ENCODE data around the gene MAD2L1BP. TPM values are rescaled to one million over a fixed set of nuclear protein-coding genes. Genes with fewer than 3 reads are reported as not detected.

Gene MAD2L1BP
- polyA plus RNA-seq, 1 of the 3 experiments (the other 2 are of a cell fraction), result 30.9 TPM

- Histone ChIP-seq H4K20me1 (ENCODE audit: insufficient read depth) (peaks cover 37% of the 10 kb centered on the region), H3K9me3 (no peaks in the 10 kb centered on the region), H3K4me1 (ENCODE audit: control insufficient read depth in 1 of 2, insufficient read depth in 2 of 2, low read depth in 1 of 2, low read length in 1 of 2) (peaks cover 0 to 5% of the 10 kb centered on the region in 2 experiments; a peak in 1 of 4 replicates), H2AFZ (ENCODE audit: low read depth) (no peak overlapping the region), H3K36me3 (replicated peaks in 1 of 2; ENCODE audit: control insufficient read depth in 1 of 2, insufficient read depth in 2 of 2, low read length in 1 of 2) (peaks cover 25 to 62% of the 10 kb centered on the region in 2 experiments), H3K27me3 (ENCODE audit: insufficient read depth) (no peaks in the 10 kb centered on the region), H3K4me2 (no peak overlapping the region), H3K27ac (ENCODE audit: low read depth in 2 of 2, low read length in 1 of 2) (no peak overlapping the region), H3K9me2 (no peaks in the 10 kb centered on the region), H3K4me3 (ENCODE audit: low read depth in 2 of 2, low read length in 1 of 2) (no peak overlapping the region), H3K9ac (no peak overlapping the region), H3F3A (replicated peaks; ENCODE audit: insufficient read depth) (no peaks in the 10 kb centered on the region), H3K79me2 (ENCODE audit: insufficient read depth) (peaks cover 50% of the 10 kb centered on the region)
- ChIA-PET CTCF (interaction anchor here (1.1 to 1.6 kb wide), 4 partner anchors 12 to 398 kb away, joined by 3 to 8 read pairs (median 4); no protein-coding TSS in a partner anchor), POLR2A (interaction anchor here (1.2 kb wide), 1 partner anchor 13 kb away, joined by 4 read pairs; no protein-coding TSS in a partner anchor)
- TF ChIP-seq SMC3 (IDR thresholded peaks at IDR 0.05; ENCODE audit: low read depth, low read length), result no peak
- TF ChIP-seq TEAD4 (IDR thresholded peaks at IDR 0.05; ENCODE audit: borderline replicate concordance, insufficient read depth), result no peak
- TF ChIP-seq POLR2AphosphoS5 (IDR thresholded peaks at IDR 0.05; ENCODE audit: low read depth, low read length), result no peak
- TF ChIP-seq USF2 (IDR thresholded peaks at IDR 0.05; ENCODE audit: borderline replicate concordance, low read depth, low read length), result no peak
- 93% methylated on average over 11 of the region's 11 CpGs for WGBS (ENCODE audit: low lambda C conversion rate)
- no peak for DNase-seq
Measured at GRCh38 chr6:43680308-43681200, 44.9 kb downstream of the MAD2L1BP start.

GRCh38 chr6:43681303-43681702 is 45.7 kb downstream of the MAD2L1BP start:
- Histone ChIP-seq H3K9me3 (no peaks in the 10 kb centered on the region), H3K4me1 (ENCODE audit: control insufficient read depth in 1 of 2, insufficient read depth in 2 of 2, low read depth in 1 of 2, low read length in 1 of 2) (peaks cover 0 to 5% of the 10 kb centered on the region in 2 experiments; a peak in 2 of 4 replicates), H3K27ac (ENCODE audit: low read depth in 2 of 2, low read length in 1 of 2) (no peak overlapping the region), H4K20me1 (ENCODE audit: insufficient read depth) (peaks cover 37% of the 10 kb centered on the region), H3K36me3 (replicated peaks in 1 of 2; ENCODE audit: control insufficient read depth in 1 of 2, insufficient read depth in 2 of 2, low read length in 1 of 2) (peaks cover 25 to 58% of the 10 kb centered on the region in 2 experiments), H3K27me3 (ENCODE audit: insufficient read depth) (no peaks in the 10 kb centered on the region), H3K4me2 (no peak overlapping the region), H2AFZ (ENCODE audit: low read depth) (no peak overlapping the region), H3K9me2 (no peaks in the 10 kb centered on the region), H3K79me2 (ENCODE audit: insufficient read depth) (peaks cover 58% of the 10 kb centered on the region), H3F3A (replicated peaks; ENCODE audit: insufficient read depth) (no peaks in the 10 kb centered on the region), H3K4me3 (ENCODE audit: low read depth in 2 of 2, low read length in 1 of 2) (no peak overlapping the region), H3K9ac (no peak overlapping the region)
- POLR2A ChIA-PET, result interaction anchor here (1.1 to 1.2 kb wide), 2 partner anchors 12 to 14 kb away, joined by 4 read pairs; no protein-coding TSS in a partner anchor
- TF ChIP-seq RAD21 (IDR thresholded peaks at IDR 0.05; ENCODE audit: low read length) (no peak), EZH2phosphoT487 (IDR thresholded peaks at IDR 0.05; ENCODE audit: borderline replicate concordance, low read depth) (no peak), SMC3 (IDR thresholded peaks at IDR 0.05; ENCODE audit: low read depth, low read length) (no peak), CHD2 (IDR thresholded peaks at IDR 0.05; ENCODE audit: low read length, partially characterized antibody) (no peak), REST (IDR thresholded peaks at IDR 0.05; ENCODE audit: low read depth, low read length) (no peak), PBX3 (IDR thresholded peaks at IDR 0.05) (no peak), RFX5 (IDR thresholded peaks at IDR 0.05; ENCODE audit: low read length) (no peak), NFIC (IDR thresholded peaks at IDR 0.05; ENCODE audit: borderline replicate concordance) (no peak), USF2 (IDR thresholded peaks at IDR 0.05; ENCODE audit: borderline replicate concordance, low read depth, low read length) (no peak), GABPA (IDR thresholded peaks at IDR 0.05; ENCODE audit: low read depth) (no peak), TAF1 (IDR thresholded peaks at IDR 0.05; ENCODE audit: borderline replicate concordance, low read depth, low read length) (no peak), IRF3 (IDR thresholded peaks at IDR 0.05; ENCODE audit: low read depth, low read length) (no peak), TCF12 (IDR thresholded peaks at IDR 0.05) (no peak), MXI1 (IDR thresholded peaks at IDR 0.05; ENCODE audit: low read depth, low read length) (no peak), GATA2 (CRISPR knock-in tag; IDR thresholded peaks at IDR 0.05) (no peak)
- DNase-seq, result no peak
- WGBS (ENCODE audit: low lambda C conversion rate), result 91% methylated on average over 5 of the region's 5 CpGs
- CTCF ChIA-PET, result interaction anchor here (1.1 to 1.6 kb wide), 3 partner anchors 14 to 397 kb away, joined by 3 to 8 read pairs (median 4); no protein-coding TSS in a partner anchor

Measured in SK-N-SH (cell line).